ENCODE results near the gene SLAMF1. TPM values are rescaled to one million over a fixed set of nuclear protein-coding genes. Genes with fewer than 3 reads are reported as not detected.

The SLAMF1 gene
- total RNA-seq, 1 donor from 2014 or later, result not detected

- no peak overlapping the region for H3K4me3 ChIP-seq (ENCODE audit: low read depth, low read length)
- no peak for TF ChIP-seq CTCF (IDR thresholded peaks at IDR 0.05; ENCODE audit: insufficient read depth, low read length, severe bottlenecking)
- FAIRE-seq, result no peak
- H3K27me3 ChIP-seq (ENCODE audit: control insufficient read depth, insufficient read depth, low read length), result no peaks in the 10 kb centered on the region
- no peaks in the 10 kb centered on the region for H3K36me3 ChIP-seq (ENCODE audit: control insufficient read depth, insufficient read depth, low read length)
- no peak for DNase-seq (ENCODE audit: low read depth)
Measured at GRCh38 chr1:160658814-160659193, 12.0 kb upstream of the SLAMF1 start.

- no peaks in the 10 kb centered on the region for H3K27me3 ChIP-seq (ENCODE audit: control insufficient read depth, insufficient read depth, low read length)
- no peak for FAIRE-seq
- H3K4me3 ChIP-seq (ENCODE audit: low read depth, low read length), result no peak overlapping the region
- TF ChIP-seq CTCF (IDR thresholded peaks at IDR 0.05; ENCODE audit: insufficient read depth, low read length, severe bottlenecking), result no peak
- H3K36me3 ChIP-seq (ENCODE audit: control insufficient read depth, insufficient read depth, low read length), result no peaks in the 10 kb centered on the region
- DNase-seq (ENCODE audit: low read depth), result no peak
Measured at GRCh38 chr1:160658162-160658813, 11.4 kb upstream of the SLAMF1 start.

- Histone ChIP-seq H3K27me3 (ENCODE audit: control insufficient read depth, insufficient read depth, low read length) (no peaks in the 10 kb centered on the region), H3K36me3 (ENCODE audit: control insufficient read depth, insufficient read depth, low read length) (no peaks in the 10 kb centered on the region), H3K4me3 (ENCODE audit: low read depth, low read length) (no peak overlapping the region)
- no peak for TF ChIP-seq CTCF (IDR thresholded peaks at IDR 0.05; ENCODE audit: insufficient read depth, low read length, severe bottlenecking)
- DNase-seq (ENCODE audit: low read depth) (no peak), FAIRE-seq (no peak)
Measured at GRCh38 chr1:160657250-160657781, 10.5 kb upstream of the SLAMF1 start.

- H3K27me3 ChIP-seq (ENCODE audit: control insufficient read depth, insufficient read depth, low read length), result no peaks in the 10 kb centered on the region
- no peaks in the 10 kb centered on the region for H3K36me3 ChIP-seq (ENCODE audit: control insufficient read depth, insufficient read depth, low read length)
- no peak for TF ChIP-seq CTCF (IDR thresholded peaks at IDR 0.05; ENCODE audit: insufficient read depth, low read length, severe bottlenecking)
- no peak for FAIRE-seq
- no peak for DNase-seq (ENCODE audit: low read depth)
- no peak overlapping the region for H3K4me3 ChIP-seq (ENCODE audit: low read depth, low read length)
Measured at GRCh38 chr1:160656737-160657136, 9.9 kb upstream of the SLAMF1 start.

- H3K4me3 ChIP-seq (ENCODE audit: low read depth, low read length), result no peak overlapping the region
- no peaks in the 10 kb centered on the region for H3K27me3 ChIP-seq (ENCODE audit: control insufficient read depth, insufficient read depth, low read length)
- no peak for DNase-seq (ENCODE audit: low read depth)
- TF ChIP-seq CTCF (IDR thresholded peaks at IDR 0.05; ENCODE audit: insufficient read depth, low read length, severe bottlenecking), result no peak
- FAIRE-seq, result no peak
- no peaks in the 10 kb centered on the region for H3K36me3 ChIP-seq (ENCODE audit: control insufficient read depth, insufficient read depth, low read length)
Measured at GRCh38 chr1:160653620-160654016, 6.8 kb upstream of the SLAMF1 start.
